Inflammatory macrophage treated with lipopolysaccharide for 1 hour (primary cell): ENCODE results near the gene KHSRP.
"Not testable (repeated sequence)": the region's sequence is repeated elsewhere in the genome, so short reads cannot be mapped to it uniquely, and the experiment has no call there.

Experiments used
- DNase-seq, 2 donors: peaks; one replicate each; pipeline ENCODE4 v3.0.0-alpha.2; 2020 to 2022

KHSRP gene

DNA sequence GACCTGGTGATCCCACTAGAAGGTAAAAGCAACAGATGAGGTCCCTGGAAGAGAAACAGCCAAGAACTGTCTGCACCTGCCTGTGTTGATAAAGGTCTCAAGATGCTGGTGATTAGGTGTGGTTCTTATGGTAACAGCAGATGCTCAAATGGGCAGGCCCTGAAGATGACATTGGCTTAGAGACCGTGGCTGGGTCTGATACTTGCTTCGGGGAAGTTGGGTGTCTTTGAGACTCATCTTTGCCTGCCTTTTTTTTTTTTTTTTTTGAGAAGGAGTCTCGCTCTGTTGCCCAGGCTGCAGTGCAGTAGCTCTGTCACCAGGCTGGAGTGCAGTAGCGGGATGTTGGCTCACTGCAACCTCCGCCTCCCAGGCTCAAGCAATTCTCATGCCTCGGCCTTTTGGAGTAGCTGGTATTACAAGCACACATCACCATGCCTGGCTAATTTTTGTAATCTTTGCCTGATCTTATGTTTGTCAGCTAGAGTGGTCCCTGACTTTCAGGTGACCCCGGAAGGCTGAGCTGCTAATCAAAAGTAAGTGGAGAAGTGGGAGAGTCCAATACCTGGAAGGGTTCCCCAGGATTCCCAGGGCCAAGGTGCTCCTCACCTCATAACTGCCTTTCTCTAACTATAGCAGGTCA, 27.1 kb upstream of the KHSRP start:
- no peak for DNase-seq

DNA sequence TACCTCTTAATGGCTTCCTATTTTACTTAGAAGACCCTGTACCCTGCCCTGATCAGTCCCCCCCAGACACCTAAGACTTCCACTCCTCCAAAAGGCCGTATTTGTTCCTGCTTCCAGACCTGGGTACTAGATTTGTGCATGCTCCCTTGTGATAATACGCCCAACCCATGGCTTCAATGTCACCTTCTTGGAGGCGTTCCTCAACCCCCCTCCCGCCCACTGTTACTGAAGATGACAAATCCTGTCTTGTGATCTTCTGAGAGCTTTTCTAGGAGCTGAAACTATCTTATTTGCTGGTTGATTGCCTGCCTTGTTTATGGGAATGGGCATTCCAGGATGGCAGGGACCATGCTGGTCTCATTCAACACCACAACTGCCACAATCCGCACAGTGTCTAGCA, 25.6 kb upstream of the KHSRP start:
- DNase-seq, result peak; percentile 13 to 48

DNA sequence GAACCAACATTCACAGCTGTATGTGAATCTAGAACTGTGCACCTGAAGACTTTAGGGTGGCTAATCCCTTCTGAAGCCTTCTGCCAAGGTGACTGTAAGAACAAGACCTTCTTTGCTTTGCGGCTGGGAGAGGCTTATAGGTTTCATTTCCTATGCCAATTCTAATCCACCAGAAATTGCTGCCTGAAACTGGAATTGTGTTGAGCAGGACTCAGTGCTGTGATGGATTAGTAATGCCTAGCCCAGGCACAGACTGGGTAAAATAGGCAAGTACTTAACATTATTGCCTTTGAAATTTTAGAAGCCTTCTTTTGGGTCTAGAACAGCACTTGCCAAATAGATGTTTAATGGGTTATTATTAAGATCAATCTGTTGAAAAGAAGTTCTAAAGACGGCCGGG, 23.4 kb upstream of the KHSRP start:
- DNase-seq, result no peak

DNA sequence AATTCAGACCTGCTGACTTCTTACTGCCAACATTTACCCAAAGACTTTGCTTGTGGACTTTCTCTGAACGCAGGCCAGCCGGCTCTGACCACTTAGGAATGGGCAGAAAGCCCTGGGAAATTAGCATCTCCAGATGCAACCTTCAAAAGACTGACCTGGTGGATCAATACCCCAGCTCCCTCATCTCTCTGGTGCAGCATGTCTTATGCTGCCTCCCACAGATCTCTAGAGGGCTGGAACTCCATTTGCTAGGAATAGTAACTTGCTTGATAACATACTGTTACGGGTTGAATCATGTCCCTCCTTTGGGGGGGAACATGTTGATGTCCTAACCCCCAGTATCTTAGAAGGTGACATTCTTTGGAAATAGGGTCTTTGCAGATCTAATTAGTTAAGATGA, 21.8 kb upstream of the KHSRP start:
- DNase-seq, result no peak

DNA sequence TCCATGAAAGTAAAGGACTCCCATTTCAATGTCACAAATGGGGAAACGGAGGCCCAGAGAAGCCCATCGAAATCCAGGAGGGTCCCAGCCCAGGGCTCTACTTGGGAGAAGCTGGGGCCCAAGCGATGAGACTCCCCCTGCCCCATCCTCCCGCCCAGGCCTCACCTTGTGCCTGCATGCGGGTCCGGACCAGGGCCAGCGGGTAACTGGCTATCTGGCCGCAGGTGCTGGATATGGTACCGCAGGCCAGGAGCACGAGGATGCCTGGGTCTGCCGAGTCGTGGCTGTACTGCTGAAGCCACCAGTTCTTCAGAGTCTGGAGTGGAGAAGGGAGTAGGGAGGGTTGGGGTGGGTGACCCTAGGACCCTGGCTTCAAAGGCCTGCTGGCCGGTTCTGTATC, 19.4 kb upstream of the KHSRP start:
- no peak for DNase-seq

DNA sequence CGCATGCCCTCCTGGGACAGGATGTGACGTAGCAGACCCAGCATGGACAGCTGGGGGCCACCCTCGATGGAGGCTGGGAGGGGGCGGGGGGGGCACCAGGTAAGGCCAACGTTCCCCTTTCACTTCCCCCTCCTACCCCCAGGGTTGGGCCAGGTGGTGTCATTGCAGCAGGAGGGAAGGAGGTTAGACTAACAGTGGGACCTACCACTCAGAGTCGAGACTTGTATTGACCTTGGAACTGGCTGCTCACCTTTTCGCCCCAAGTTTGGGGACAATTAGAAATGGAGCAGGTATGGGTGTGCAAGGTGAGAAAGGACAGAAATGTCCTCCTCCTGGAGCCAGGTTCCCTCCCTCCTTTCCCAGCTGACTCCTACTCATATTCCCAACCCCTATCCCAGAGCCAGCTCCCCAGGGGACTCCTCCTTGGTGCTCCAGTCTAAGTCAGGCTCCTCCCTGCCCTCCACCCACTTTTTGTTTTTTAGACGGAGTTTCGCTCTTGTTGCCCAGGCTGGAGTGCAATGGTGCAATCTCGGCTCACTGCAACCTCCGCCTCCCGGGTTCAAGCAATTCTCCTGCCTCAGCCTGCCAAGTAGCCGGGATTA, 17.6 kb upstream of the KHSRP start:
- DNase-seq, result no peak

DNA sequence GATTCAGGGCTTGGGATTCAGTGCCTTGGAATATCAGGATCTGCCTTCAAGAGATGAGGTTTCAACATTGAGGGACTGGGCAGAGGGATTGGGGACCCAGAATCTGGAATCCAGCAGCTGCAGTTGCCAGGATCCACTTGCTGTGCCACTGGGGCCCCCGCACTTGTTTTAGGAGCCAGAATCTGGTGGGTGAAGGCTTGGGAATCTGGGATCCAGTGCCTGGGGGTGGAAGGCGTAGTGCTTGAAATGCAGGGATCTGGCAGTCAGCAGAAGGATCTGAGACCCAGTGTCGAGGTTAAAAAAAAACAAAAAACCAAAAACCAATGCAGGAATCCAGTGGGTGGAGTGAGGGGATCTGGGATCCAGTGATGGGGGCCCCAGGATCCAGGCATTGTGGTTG, 16.3 kb upstream of the KHSRP start:
- DNase-seq, result no peak

DNA sequence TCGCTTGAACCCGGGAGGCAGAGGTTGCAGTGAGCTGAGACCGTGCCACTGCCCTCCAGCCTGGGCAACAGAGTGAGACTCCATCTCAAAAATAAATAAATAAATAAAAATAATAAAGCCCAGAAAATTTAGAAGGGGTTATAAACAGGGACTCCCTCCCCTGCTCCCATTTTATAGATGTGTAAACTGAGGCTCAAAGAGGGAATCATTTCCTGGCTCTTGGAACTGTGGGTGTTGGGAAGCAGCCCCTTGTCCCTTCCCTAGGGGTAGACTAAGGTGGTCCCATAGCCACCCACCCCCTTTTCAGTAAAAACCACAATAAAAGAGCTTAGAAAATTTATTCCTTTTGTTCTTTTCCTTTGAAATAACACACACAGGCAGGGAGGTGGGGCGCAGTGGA, 15.1 kb upstream of the KHSRP start:
- no peak for DNase-seq

DNA sequence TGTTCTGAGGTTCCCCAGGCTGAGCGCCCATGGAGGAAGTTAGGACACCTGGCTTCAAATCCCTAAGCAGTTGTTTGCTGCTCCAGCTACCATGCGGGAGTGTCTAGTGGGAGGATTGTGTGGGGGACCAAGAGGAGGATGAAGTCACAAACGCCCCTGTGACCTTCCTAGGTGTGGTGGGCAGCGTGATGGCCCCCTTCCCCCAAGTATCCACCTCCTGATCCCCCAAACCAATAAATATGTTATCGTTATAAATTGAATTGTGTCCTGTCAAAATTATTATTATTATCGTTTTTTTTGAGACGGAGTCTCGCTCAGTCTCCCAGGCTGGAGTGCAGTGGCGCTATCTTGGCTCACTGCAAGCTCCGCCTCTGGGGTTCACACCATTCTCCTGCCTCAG, 9.1 kb upstream of the KHSRP start, which contains the start of gene SLC25A41:
SLC25A41 (minus strand) TSS at position 101 of the 400 bp plus-strand sequence; CDS start at position 31, 70 bp downstream.
- DNase-seq, result no peak

DNA sequence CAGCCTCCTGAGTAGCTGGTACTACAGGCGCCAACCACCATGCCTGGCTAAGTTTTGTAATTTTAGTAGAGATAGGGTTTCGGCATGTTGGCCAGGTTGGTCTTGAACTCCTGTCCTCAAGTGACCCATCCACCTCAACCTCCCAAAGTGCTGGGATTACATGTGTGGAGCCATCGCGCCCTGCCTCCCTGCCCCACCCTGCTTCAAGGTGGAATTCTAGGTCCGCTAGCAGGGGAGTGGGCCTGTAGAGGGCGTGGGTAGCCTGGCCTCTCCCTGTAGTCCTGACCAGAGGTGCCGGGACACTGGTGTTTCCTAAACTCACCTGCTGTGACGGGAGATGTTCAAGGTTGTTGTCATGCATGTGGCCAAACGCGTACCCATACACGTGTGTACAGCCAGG, 8.6 kb upstream of the KHSRP start:
- DNase-seq, result no peak

DNA sequence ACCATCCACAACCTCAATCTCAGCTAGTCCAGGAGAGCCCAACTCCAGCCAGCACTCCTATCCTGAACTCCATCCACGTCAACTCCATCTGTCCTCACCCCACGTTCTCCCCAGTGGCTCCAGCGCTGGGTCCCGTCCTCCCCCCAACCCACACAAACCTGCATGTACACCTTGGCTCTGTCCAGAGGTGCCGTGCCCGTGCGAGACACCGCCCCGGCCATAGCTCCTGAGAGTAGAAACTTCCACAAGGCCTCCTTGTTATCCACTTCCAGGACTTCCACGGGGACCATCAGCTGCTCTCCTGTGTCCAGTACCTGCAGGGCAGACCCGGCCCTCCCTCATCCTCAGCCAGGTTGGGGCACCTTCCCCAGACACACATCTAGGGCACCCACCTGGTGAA, 7.3 kb upstream of the KHSRP start:
- no peak for DNase-seq

DNA sequence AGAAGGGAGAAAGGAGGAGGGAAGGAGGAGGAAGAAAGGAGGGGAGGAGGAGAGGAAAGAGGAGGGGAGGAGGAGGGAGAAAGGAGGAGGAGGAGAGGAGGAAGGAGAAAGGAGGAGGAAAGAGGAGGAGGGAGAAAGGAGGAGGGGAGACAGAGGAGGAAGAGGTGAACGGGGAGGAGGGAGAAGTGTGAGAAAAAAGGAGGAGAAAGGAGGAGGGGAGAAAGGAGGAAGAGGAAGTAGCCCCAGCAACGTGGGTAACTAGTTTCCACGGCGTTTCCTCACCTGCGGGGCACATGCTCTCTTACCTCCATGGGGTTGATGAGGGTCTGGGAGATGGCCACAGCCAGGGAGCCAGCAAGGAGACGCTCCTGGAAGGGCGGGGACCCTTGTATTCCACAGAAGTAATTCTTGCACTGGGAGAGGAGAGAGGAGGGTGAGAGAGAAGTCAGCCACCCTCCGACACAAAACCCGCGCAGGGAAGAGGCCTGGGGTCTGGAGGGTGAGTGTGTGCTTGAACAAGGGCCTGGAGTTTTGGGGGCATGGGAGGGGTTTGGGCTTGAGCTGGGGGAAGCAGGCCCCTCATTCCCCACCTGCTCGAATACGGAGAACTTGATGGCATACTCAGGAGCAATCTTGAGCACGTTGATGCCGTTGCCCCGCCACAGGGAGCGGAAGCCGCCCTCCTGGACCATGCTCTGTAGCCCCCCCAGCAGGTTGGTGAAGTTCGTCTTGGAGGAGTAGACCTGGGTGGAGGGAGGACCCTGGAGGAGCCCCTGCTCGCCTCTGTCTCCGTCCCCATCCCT, 5.0 kb upstream of the KHSRP start:
- no peak for DNase-seq

DNA sequence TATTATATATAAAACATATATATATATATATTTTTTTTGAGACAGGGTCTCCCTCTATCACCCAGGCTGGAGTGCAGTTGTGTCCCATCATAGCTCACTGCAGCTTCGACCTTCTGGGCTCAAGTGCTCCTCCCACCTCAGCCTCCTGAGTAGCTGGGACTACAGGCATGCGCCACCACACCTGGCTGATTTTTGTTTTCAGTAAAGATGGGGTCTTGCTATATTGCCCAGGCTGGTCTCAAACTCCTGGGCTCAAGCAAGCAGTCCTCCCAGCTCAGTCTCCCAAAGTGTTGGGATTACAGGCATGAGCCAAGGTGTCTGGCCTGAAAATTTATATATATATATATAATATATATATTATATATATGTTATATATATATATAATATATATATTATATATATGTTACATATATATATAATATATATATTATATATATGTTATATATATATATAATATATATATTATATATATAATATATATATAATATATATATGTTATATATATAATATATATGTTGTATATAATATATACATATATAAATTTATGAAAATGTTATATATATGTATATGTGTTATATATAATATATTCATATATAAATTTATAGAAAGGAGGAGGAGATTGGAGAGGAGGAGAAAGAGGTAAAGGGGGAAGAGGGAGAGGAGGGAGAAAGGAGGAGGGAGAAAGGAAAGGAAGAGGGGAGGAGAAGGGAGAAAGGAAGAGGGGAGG, 4.2 kb upstream of the KHSRP start:
- not testable (repeated sequence) for DNase-seq

DNA sequence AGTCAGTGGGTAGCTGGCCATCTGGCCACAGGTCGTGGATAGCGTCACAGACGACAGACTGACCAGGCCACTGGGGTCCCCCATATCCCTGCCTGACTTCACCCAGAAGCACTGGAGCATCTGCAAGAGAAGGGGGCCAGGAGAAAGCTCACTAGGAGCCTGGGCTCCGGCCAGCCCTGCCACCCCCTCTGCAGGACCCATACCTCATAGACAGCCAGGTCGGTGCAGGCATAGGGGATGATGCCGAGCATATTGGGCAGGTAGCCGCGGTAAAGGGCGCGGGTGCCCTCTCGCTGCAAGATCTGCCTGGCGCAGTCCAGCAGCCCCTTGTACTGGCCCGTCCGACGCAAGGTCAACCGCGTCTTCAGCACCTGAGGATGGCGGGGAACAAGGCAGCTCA, 2.5 kb upstream of the KHSRP start:
- no peak for DNase-seq

DNA sequence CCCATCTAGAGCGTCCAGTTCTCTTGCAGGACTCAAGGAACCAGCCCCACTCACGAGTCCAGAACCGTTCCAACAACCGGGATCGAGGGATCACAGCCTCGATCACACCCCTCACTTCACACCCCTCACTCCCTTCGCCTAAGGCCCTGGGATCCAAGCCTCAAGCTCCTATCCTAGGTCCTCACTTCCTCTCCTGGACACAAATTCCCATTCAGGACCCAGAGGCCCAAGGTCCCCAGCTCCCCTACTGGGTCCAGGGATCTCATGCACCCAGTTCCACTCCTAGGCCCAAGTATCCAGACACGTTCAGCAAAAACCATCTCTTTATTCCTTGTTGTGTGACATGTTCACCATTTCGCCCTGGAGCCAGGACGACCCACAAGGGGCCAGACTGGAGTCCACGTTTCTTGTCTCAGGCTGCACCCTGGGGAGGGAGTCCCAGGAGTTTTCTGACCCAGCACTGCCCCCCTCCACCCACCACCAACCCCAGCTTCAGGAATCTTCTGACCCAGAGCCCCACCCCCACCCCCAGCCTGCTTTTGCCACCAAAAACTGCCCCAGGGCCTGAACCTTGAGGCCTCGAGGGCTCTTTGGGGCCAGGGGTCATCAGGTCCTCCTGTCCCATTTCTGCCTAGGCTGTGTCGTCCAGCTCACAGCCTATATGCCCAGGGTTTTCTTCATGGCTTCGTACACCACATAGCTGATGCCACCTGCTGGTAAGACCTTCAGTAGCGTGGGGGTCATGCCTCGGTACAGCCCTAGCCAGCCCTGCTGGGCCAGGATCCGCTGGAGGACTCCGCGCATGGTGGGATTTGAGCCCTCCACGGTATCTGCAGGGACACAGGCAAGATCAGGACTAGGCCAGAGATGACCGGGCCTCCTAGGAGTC, 1.4 kb upstream of the KHSRP start:
- DNase-seq, result no peak

DNA sequence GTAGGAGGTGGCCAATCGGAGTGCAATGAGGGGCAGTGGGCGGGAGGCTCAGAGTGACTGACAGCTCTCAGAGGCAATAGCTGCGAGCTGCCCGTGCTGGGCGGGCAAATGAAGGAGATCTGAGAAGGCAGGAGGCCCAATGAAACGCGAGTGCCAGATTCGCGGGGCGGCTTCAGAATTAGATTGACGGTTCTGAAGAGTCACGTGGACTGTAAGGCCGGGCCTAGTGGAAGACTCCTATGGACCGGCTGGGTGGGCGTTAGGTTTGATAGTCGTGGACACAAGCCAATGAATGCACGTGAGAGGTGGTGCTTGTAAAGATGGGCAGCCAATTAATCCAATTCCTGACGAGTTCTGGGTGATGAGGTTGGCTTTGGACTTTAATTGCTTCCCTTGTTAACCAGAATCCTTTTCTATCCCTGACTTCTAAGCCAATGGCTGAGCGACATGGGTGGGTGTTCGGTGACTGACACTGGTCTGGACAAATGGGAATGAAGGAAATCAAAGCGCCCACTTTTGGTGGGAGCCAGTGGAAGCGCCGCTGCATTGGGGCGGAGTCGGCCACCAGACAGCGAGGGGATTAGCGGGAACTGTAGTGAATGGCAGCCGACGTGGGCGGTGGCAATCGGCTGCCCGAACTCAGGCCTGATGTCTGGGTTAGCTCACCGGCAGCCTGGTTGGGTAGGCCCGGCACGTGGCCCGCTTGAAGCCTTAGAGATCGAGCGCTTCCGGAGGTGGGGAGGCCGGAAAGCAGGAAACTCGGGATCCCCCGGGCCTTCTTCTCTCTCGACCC, 524 bp upstream of the KHSRP start:
- DNase-seq, result peak; percentile 100

DNA sequence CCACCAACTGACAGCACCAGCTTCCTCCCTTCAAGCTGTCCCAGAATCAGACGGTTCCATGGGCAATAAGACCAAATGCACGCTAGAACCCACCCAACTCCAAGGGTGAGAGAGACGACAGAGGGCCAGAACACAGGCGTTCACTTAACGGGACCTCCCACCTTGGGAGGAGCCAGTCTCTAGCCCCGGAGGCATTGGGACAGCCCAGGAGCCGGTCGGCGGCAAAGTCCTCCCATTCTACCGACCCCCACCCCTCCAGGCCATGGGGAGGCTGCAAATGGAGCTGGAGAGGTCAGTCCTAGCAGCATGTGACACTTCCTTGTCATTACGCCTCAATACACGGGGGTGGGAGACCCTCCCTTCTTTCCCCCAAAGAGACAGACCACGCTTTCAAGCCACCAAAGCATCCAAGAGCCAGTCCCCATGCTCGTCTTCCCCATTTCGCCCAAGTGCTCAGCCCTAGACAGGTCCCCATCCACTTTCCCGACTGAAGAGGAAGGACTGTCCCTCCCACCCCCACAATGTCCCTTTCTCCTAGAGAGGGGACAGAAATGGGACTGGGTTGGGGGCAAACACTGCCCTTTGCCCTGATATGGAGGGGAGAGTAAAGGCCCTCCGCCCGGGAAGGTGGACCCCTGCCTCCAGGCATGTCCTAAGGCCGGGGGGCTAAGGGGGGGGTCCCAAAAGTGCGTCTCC, 964 bp downstream of the KHSRP start:
- peak; percentile 32 to 41 for DNase-seq

DNA sequence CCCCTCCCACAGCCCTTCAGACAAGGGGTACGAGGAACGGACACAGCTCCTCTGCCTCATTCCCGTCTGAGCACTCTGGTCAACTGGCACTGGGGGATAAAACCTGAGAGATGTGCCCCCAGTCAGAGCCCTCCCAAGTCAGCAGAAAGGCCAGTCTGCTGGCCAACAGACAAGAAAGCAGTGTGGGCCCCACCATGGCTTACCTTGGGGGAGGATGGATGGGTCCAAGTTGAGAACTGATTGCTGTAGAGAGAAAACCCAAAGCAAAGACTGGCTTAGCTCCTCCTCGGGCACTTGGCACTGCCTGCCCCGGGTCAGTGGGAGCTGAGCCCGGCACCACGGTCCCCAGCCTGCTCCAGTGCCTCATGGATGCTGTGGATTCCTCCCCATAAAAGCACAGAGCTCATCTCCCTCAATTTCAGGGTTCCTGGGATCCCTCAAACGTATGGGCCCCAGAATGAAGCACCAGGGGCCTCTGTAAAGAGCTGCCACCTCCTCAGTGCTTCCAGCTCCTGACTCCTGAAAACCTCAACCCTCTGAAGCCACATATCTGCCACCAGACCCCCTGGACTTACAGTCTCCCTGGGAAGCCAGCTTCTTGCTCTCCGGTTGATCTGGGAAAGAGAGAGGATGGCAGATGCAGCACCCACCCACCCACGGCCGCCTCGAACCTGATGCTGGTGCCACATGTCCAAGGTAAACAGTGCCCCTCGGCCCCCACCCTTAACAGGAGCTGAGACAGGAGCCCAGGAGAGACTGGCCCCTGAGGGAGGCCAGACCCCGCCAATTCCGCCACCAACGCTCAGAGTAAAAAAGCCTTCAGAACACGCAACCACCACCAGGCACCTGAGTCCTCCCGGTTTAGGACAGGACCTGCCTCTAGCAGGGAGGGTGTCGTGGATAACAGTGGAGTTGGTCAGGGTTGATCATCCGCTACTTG, 3.3 kb downstream of the KHSRP start:
- DNase-seq, result no peak

DNA sequence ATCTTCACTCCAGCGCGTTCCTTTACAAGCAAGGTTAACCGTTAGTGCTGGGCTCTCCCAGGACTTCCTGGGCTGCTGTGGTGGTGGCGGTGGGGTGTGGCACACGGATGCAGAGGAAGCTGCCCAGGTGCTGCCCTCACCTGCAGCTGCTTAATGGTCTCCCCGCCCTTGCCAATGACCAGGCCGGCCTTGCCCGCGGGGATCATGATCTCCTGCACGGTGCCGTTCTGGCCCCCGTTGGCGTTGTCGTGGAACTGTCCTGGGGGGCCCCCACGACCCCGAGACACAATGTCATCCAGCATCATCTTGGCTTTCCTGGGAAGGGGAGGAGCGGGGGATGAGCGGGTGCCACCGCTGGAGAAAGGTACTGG, 6.1 kb downstream of the KHSRP start:
- DNase-seq, result no peak
